WI38 (cell line): ENCODE data around the gene MRPL33.

ENCODE experiments used
- H3K4me3 ChIP-seq: 2 replicates; pipeline ENCODE4 v1.5.1; 2011; ENCODE audit warnings: low read depth, mild to moderate bottlenecking, control low read depth, low read length
- TF ChIP-seq, protein P1 (sequence below): IDR thresholded peaks from 2 replicates; pipeline ENCODE4 v1.5.1; 2012; ENCODE audit warnings: low read depth, mild to moderate bottlenecking, control low read depth, low read length

The MRPL33 gene

DNA sequence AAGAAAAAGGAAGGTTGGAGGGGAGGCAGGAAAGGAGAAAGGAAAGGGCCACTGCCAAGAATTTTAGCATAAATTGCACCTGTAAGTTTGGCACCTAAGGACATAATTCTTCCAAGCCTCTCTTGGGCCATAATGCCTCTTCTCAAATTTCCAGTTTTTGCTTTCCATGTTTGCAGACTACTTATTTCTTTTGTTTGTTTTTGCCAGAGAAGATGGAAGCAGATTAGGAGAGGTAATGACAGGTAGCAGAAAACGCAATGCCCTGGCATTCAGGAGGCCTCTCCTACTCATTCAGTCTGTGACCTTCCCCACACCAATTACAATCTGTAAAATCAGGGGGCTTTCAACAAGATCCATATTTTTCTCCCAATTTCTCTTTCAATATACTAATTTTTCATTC, 56.8 kb downstream of the MRPL33 start:
- TF ChIP-seq, protein P1, sequence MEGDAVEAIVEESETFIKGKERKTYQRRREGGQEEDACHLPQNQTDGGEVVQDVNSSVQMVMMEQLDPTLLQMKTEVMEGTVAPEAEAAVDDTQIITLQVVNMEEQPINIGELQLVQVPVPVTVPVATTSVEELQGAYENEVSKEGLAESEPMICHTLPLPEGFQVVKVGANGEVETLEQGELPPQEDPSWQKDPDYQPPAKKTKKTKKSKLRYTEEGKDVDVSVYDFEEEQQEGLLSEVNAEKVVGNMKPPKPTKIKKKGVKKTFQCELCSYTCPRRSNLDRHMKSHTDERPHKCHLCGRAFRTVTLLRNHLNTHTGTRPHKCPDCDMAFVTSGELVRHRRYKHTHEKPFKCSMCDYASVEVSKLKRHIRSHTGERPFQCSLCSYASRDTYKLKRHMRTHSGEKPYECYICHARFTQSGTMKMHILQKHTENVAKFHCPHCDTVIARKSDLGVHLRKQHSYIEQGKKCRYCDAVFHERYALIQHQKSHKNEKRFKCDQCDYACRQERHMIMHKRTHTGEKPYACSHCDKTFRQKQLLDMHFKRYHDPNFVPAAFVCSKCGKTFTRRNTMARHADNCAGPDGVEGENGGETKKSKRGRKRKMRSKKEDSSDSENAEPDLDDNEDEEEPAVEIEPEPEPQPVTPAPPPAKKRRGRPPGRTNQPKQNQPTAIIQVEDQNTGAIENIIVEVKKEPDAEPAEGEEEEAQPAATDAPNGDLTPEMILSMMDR, result no peak
- no peak overlapping the region for H3K4me3 ChIP-seq
